HL-60/S4 treated with retinoic acid at 250 ng/mL for 4 days and 3 days (cell line): Measurements from ENCODE around the gene HOXC13.

Experiments used
- in situ Hi-C: fragments of 300-500 bp; cut with MboI; formaldehyde crosslinking; loops from 2 replicates; pipeline ENCODE4 v1.7.0; 2022; ENCODE audit warnings: low sequenced_read_pairs

Gene HOXC13

DNA sequence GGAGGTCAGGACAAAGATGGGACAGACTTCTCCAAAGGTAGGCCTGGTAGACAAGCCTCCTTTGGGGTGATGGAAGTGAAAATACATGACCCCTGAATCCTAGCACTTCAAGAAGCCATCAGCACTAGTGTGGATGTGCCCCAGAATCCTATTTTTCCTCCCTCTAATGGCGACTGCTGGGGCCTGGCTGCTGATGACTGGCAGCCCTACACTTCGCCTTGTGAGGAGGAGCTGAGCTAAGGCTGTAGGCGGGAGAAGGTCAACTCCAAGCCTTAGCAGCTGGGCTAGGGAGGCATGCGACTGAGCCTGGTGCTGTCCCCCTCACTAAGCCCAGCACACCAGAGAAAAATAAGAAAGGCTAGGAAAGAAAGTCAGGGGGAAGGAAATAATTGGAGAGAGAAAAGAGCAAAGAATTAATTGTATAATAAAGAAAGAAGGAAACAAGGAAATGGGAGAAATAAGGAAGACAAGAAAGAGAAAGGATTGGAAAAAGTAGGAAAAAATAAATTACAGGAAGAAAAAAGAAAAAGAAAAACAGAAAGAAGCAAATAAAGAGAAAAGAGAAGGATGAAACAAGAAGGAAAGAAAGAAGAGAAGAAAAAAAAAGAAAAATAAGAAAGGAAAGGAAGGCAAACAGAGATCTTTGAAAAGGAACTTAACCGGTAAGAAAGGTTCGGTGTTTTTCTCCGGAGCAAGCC is 41.6 kb downstream of the HOXC13 start:
- in situ Hi-C loops: loop anchor here (25.0 kb wide), 1 partner anchor 407 kb away; the partner anchor contains the start of gene ZNF385A

DNA sequence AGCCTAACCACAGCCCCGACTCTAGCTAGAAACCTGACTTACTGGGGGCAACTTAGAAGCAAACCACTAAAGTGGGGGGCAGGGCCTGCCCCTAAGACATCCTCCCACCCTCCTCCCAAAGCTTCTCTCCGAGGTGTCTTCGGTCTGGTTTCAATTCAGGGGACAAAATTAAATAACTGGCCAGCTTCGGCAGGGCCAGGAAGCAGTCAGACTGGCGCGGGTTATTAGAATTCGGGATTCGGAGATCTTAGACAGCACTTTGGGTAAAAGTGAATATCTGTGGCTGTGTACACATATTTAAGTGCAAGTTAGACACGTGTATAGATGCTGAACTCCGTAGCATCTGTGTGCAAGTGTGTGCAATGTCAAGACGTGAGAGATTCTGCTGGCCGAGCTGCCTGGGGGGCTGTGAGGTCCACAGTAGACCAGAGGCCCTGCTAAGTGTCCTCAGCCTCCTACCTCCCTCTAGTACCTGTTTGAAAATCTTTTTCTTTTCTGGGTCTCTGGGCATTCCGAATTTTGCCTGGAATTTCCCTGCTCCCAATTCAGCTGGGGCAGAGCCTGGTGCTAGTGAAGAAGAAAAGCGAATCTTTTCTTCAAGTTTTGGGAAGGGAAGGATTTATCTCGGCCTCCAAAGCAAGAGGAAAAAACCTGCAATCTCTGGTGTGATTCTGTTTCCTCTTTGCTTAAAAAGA is 42.3 kb downstream of the HOXC13 start:
- in situ Hi-C loops: loop anchor here (25.0 kb wide), 1 partner anchor 406 kb away; the partner anchor contains the start of gene ZNF385A

DNA sequence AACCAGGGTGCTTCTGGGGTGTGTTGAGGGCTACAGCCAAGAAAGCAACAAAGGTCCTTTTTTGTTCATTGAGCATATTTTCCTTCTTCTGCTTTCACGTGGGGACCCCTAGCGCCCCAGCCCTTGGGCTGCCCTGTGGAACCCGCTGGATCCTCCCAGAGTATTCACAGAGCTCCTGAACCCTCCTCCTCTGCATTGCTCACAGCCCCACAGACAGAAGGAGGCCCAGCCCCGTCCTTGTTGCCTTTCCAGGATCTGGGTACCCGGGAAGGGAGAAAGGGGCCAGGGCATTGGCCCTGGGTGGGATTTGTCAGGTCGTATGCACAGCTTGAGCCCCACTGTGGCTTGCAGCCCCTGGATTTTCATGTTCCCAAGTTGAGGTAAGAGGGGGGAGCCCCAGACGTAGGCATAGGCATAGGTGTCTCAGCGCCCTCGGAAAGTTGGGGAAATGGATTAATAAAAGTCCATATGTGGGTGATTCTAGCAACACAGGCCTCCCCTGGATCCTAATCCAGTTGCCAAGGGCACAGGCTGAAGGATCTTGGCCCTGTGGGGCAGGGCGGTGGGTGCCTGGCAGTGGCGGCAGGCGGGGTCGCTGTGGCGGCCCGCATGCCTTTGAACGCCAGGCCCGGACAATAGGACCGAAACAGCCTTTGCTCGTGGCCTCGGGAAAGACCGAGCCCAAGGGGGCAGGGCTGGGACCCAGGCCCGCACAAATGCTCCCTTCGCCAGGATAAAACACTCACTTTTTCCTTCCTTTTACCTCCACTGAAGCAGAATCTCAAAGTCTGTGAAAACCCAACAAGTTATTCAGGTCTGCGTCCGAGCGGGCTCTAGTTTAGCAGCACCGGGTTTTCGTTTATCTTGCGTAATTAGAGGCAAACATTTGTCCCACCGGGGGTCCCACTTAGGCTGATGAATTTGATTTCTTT is 43.3 kb downstream of the HOXC13 start:
- in situ Hi-C loops: loop anchor here (25.0 kb wide), 1 partner anchor 405 kb away; the partner anchor contains the start of gene ZNF385A

DNA sequence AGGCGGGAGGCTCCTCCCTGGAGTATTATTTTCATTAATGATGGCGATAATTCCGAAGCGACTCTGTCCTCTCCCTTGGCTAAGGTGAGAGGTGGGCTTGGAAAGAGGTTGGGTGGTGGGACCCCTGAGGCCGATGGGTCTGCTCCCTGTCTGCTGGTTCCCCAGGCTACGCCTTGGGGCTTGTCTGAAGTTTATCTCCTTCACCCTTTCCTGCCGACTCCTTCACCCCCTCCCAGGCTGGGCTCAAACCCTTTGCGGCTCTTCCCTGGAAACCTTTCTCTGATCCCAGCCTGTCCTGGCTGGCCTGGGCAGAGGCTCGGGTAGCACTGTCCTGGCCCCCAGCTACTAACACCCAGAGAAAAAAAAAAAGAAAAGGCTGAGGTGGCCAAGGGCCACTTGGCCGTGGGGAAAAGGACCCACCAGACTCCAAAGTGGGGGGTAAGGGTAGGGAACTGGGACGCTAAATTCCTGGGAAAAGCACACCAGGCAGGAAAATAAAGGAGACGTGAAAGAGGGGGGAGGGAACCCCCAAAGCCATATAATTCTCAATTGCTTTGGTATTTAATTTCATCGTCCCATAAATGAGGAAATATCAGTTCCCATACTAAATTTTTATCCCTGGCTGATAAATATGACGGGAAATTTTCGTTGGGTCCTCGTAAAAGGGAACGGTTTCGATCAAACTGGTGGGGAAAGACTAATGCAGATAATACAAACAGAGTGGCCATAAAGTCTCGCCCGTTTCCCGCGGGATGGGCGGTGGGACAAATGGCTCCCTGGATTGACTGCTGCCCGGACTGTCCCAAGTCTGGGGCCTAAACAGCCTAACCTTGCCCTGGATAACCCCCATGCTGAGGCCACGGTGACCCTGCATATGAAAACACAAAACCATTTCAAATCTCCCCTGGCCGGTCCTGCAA is 44.3 kb downstream of the HOXC13 start:
- in situ Hi-C loops: loop anchor here (25.0 kb wide), 1 partner anchor 404 kb away; the partner anchor contains the start of gene ZNF385A

DNA sequence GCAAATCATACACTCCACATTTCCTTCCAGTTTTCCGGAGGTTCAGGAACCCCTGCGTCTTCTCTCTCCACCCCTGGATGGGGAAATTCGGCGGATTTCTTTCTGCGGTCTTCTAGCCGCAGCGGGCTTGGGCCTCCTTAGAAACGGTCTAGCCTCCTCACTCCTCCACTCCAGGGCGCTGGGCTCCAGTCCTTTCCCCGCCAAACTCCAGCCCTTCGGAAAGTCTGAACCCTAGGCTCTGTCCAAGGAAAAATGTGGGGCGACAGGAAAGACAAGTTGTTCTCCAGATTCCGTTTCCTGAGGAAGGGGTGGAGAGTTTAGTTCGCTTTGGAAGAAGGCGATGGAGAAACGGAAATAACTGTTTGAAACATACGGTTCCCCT is 44.9 kb downstream of the HOXC13 start:
- in situ Hi-C loops: loop anchor here (25.0 kb wide), 1 partner anchor 404 kb away; the partner anchor contains the start of gene ZNF385A

DNA sequence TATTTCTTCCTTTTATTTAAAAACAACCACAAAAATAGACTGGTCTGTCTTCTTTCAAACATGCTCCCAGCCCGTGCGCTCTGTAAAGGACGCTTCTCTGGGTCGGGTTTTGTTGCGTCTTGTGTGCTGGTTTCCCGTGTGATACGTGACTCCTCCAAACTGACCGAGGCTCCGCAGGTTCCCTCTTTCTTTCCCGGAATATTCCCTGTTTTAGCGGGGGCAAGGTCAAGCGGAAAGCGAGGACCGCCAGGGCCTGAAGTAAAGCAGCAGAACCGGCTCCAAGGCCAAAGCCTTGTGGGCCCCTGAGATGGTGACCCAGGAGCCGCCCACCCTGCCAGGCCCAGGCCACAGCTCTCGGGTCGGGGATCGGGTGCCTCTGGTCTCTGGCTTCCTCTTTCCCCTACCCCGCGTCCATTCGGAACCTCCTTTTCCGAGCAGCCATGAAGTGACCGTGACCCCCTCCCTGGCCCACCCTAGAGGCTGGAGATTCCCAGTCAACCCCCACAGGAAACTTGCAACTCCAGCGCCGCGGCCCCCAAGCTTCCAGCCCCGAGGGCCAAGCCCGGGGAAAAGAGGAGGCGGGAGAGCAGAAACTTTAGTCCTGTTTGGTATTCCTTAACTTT is 45.4 kb downstream of the HOXC13 start:
- in situ Hi-C loops: loop anchor here (25.0 kb wide), 1 partner anchor 403 kb away; the partner anchor contains the start of gene ZNF385A

DNA sequence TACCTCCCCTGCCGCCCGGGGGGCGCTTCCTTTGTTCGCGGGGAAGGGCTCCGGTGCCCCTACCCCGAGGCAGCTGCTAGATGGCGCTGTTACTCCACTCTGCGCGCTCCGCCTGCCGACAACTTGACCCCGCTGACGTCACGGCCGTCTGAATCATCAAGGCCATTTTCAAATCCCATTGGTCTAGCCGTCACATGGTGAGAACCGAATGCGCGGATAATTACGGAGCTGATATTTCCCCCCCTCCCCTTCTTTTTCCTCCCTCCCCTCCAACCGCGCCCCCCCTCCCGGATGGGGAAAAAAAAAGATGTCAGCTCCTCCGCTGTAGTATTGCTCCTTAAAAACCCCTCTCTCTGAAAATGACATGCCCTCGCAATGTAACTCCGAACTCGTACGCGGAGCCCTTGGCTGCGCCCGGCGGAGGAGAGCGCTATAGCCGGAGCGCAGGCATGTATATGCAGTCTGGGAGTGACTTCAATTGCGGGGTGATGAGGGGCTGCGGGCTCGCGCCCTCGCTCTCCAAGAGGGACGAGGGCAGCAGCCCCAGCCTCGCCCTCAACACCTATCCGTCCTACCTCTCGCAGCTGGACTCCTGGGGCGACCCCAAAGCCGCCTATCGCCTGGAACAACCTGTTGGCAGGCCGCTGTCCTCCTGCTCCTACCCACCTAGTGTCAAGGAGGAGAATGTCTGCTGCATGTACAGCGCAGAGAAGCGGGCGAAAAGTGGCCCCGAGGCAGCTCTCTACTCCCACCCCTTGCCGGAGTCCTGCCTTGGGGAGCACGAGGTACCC is 46.5 kb downstream of the HOXC13 start, which contains the start of gene HOXC10:
Gene HOXC10, plus strand, starts transcription at position 246 of the 791 bp plus-strand sequence. Its CDS starts 114 bp downstream, at position 360.
- in situ Hi-C loops: loop anchor here (25.0 kb wide), 1 partner anchor 402 kb away; the partner anchor contains the start of gene ZNF385A

DNA sequence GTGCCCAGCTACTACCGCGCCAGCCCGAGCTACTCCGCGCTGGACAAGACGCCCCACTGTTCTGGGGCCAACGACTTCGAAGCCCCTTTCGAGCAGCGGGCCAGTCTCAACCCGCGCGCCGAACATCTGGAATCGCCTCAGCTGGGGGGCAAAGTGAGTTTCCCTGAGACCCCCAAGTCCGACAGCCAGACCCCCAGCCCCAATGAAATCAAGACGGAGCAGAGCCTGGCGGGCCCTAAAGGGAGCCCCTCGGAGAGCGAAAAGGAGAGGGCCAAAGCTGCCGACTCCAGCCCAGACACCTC is 47.0 kb downstream of the HOXC13 start:
- in situ Hi-C loops: loop anchor here (25.0 kb wide), 1 partner anchor 402 kb away; the partner anchor contains the start of gene ZNF385A

DNA sequence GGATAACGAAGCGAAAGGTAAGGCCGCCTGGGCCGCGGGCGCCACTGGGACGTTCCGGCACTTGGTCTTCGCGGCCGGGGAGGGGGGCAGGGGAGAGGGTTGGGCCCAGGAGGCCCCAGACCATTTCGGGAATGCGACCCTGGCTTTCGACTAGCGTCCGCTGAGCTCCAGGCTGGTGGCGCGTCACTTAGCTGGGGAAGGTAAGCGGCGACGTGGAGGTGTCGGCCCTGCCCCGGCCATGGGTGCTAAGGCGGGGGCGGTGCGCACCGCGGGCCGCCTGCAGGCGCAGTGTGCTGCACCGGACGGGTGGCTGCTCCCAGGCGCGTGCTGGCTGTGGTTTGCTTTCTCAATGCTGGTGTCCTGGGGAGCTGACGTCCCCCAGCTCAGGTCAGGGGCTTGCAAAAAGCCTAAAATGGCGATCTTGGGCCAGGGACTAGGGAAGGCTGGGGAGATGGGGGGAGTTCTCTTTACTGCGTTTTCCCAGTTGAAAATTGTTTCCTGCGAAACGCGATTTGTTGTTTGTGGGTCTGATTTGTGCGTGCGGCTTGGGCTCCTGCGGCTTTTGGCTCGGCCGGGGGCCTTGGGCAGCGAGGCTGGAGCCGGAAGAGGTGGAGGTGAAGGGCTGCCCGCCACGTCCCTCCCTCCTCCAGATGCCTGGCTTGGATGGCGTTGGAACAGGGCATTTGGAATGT is 47.5 kb downstream of the HOXC13 start:
- in situ Hi-C loops: loop anchor here (25.0 kb wide), 1 partner anchor 401 kb away; the partner anchor contains the start of gene ZNF385A

DNA sequence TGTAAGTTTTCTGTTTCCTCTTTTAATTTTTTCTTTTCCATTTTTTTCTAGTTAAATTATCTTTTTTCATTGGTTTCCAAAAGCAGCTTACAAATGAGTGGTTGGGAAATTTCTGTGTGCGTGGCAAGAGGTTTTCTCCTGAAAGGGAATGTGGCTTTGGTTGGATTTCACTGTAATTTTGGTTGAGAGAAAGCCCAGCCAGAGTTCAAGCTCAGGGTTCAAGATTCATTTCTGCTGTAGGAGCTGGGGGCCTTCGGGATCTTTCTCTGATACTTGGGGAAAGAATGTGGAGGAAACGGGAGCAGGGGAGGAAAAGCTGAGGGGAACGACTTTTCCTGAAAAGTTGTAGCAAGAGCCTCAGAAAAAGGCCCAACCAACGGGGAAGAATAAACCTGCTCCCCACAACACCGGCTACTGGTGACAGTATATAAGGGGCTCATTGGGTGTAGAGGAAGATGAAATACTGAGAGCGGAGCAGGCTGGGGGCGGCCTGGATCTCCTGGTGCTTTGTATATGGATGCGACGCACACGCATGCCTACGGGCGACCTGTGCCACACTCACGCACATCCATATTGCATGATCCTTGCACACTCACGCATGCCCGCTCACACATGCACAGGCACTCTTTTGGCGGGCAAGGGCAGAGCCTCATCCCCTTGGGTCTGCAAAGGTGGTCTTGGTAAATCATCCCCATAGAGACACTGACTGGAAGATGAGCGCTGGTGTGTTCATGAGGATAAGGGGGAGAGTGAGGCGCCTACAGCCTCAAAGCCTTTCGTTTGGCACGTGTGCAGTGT is 48.3 kb downstream of the HOXC13 start:
- in situ Hi-C loops: loop anchor here (25.0 kb wide), 1 partner anchor 400 kb away; the partner anchor contains the start of gene ZNF385A

DNA sequence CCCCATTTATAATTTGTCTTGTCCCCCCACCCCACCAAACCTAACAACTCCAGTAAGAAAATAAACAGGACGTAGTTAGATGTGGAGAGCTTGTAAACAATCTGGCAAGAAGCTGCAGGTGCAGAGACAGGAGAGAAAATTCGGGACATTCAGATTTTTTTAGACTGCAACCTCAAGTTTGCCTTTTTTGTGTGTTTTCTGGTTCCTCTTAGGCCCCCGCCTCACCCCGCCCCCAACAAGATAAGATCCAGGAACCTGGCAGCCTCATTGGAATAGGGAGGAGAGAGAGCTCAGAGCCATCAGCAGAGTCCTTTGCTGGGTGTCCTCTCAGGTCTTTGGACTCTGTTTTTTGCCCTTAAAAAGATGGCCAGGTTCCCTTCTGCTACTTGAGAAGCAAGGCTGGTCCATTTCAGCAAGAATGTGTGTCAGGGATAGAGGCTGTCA is 49.2 kb downstream of the HOXC13 start:
- in situ Hi-C loops: loop anchor here (25.0 kb wide), 1 partner anchor 399 kb away; the partner anchor contains the start of gene ZNF385A

DNA sequence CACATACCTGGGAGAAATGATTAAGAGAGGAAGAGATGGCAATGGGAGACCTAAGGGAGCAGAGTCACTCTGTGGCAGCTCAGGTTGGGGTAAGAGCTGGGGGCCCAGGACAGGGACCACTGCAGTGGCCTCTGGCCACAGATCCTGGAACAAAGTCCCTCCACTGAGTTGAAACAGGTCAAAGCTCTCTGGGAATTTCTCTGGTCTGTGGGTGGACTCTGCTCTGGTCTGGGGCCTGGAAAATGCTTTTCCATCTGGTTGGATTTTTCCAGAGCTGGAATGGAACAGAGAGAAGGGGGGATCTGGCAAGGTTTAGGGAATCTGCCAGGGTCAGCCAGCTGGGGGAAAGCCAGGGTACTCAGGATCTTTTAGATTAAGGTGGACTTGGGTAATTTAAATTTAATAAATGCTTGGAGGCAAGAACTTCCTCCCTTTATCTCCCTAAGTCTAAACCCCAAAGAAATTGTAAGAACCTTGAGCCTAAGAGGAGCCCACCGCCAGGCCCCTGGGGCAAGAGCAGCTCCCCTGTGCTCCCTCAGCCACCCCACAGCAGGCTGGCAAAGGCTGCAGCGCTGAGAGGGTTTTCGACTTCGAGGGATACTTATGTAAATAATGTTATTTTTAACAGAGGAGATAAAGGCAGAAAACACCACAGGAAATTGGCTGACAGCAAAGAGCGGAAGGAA is 50.1 kb downstream of the HOXC13 start:
- in situ Hi-C loops: loop anchor here (25.0 kb wide), 1 partner anchor 399 kb away; the partner anchor contains the start of gene ZNF385A

DNA sequence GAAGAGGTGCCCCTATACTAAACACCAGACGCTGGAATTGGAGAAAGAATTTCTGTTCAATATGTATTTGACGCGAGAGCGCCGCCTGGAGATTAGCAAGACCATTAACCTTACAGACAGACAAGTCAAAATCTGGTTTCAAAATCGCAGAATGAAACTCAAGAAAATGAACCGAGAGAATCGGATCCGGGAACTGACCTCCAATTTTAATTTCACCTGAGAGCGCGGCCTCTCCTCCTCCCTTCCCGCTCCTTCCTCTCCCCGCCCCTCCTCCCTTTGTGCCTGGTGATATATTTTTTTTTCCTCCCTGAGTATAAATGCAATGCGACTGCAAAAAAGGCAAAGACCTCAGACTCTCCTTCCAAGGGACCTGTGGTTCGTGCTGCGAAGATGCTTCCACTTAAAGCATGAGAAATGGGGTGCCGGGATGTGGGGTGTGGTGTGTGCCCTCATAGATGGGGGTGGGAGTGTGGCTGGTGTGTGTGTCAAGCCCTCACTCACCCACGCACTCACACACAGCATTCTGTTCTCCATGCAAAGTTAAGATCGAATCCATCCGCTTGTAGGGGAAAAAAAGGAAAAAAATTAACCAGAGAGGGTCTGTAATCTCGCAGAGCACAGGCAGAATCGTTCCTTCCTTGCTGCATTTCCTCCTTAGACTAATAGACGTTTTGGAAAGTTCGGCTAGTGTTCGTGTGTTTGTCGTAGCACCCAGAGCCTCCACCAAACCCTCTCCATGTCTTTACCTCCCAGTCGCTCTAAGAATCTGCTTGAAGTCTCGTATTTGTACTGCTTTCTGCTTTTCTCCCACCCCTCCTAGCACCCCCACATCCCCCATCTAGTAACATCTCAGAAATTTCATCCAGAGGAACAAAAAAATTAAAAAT is 50.8 kb downstream of the HOXC13 start:
- in situ Hi-C loops: loop anchor here (25.0 kb wide), 1 partner anchor 398 kb away; the partner anchor contains the start of gene ZNF385A

DNA sequence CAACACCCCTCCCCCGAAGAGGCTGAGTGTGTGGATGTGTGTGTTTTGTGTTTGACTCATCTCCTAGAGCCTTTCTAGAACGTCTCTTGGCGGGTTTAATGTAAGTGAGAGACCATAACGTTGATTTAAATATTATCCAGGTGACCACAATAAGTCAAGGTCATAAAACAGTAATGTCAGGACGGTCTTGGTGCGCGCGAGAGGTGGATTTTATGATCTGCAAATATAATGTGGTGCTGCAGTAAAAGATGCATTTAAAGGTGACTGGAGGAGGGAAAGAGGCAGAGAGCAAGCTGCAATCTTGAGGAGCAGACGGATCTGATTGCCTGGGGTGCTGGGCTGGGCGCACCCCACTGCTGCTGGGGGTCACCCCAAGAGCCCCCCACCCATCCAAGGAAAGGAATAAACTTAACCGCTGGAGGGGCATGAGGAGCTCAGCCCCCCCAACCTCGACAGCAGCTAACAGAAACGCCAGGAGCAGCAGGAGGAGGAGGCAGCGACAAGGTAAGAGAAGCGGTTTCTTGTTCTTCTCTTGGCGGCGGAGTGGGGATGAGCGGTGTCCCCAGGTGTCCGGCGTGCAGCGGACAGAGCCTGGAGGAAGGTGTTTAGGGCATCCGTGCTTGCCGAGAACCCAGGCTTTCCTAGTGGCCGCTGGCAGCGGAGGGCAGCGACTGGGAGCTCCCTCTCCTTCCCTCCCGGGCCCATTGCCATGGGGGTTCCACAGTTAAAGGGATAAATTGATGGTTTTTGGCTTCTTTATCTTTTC is 51.9 kb downstream of the HOXC13 start:
- in situ Hi-C loops: loop anchor here (25.0 kb wide), 1 partner anchor 397 kb away; the partner anchor contains the start of gene ZNF385A
